Loucy (cell line): Measurements from ENCODE around the gene RGS19.

Experiments
- H2AFZ ChIP-seq: fragments of 200-600 bp; sonication (generic); 2 replicates; pipeline ENCODE4 v1.6.0; 2016; ENCODE audit warnings: antibody characterized with exemption, mild to moderate bottlenecking, low read length, moderate library complexity
- H3F3A ChIP-seq: fragments of 200-600 bp; 2 replicates; pipeline ENCODE4 v1.6.0; 2016; ENCODE audit warnings: antibody characterized with exemption, low read depth, mild to moderate bottlenecking
- H3K27me3 ChIP-seq: fragments of 200-600 bp; sonication (generic); 2 replicates; pipeline ENCODE4 v1.6.1; 2014; ENCODE audit warnings: low read length, mild to moderate bottlenecking; ENCODE audit not compliant: insufficient read depth, poor library complexity, severe bottlenecking
- H3K36me3 ChIP-seq: fragments of 200-600 bp; sonication (generic); 2 replicates; pipeline ENCODE4 v1.6.1; 2016; ENCODE audit warnings: low read length; ENCODE audit not compliant: insufficient read depth
- H3K4me1 ChIP-seq: fragments of 200-600 bp; sonication (generic); 2 replicates; pipeline ENCODE4 v1.5.1; 2014; ENCODE audit warnings: low read length, mild to moderate bottlenecking; ENCODE audit not compliant: insufficient read depth, poor library complexity, severe bottlenecking
- H3K4me2 ChIP-seq: fragments of 200-600 bp; sonication (generic); 2 replicates; pipeline ENCODE4 v1.6.0; 2014; ENCODE audit warnings: antibody characterized with exemption, low read length, low read depth, mild to moderate bottlenecking; ENCODE audit not compliant: poor library complexity, severe bottlenecking
- H3K4me3 ChIP-seq: fragments of 200-600 bp; sonication (generic); 2 replicates; pipeline ENCODE4 v1.5.1; 2014; ENCODE audit warnings: low read length, mild to moderate bottlenecking, mixed read lengths; ENCODE audit not compliant: poor library complexity, severe bottlenecking
- H3K79me2 ChIP-seq: fragments of 200-600 bp; sonication (generic); 2 replicates; pipeline ENCODE4 v1.6.1; 2014; ENCODE audit warnings: low read length; ENCODE audit not compliant: insufficient read depth
- H3K9ac ChIP-seq: fragments of 200-600 bp; sonication (generic); 2 replicates; pipeline ENCODE4 v1.6.0; 2014; ENCODE audit warnings: mild to moderate bottlenecking, low read depth, low read length, moderate library complexity; ENCODE audit not compliant: poor library complexity, severe bottlenecking
- H3K9me2 ChIP-seq: fragments of 200-600 bp; sonication (generic); replicated peaks from 2 replicates; pipeline ENCODE4 v1.6.1; 2016; ENCODE audit warnings: low read depth, low read length, mixed read lengths
- H3K9me3 ChIP-seq: fragments of 200-600 bp; sonication (generic); 2 replicates; pipeline ENCODE4 v1.6.1; 2014; ENCODE audit warnings: mild to moderate bottlenecking, antibody characterized with exemption, low read length, low read depth; ENCODE audit not compliant: insufficient read depth
- H4K20me1 ChIP-seq: fragments of 200-600 bp; sonication (generic); 2 replicates; pipeline ENCODE4 v1.6.0; 2014; ENCODE audit warnings: antibody characterized with exemption, low read length, mild to moderate bottlenecking; ENCODE audit not compliant: insufficient read depth, poor library complexity, severe bottlenecking
- CTCF ChIP-seq: fragments of 200-600 bp; sonication (generic); conservative IDR thresholded peaks from 2 replicates; pipeline ENCODE4 v1.5.1; 2014; ENCODE audit warnings: mild to moderate bottlenecking, antibody characterized with exemption, low read length
- EZH2phosphoT487 ChIP-seq: fragments of 200-600 bp; IDR thresholded peaks from 2 replicates; pipeline ENCODE4 v1.6.1; 2018; ENCODE audit warnings: antibody characterized with exemption, mild to moderate bottlenecking, moderate library complexity, borderline replicate concordance

RGS19 gene

GRCh38 chr20:64055893-64056638 lies 23.3 kb downstream of the RGS19 start:
- no peaks in the 10 kb centered on the region for H3K9me2 ChIP-seq
- H3K36me3 ChIP-seq, result no peaks in the 10 kb centered on the region
- H3K9ac ChIP-seq, result no peak overlapping the region
- H4K20me1 ChIP-seq, result no peaks in the 10 kb centered on the region
- no peaks in the 10 kb centered on the region for H3K9me3 ChIP-seq
- no peak overlapping the region for H3K4me2 ChIP-seq
- H3K4me1 ChIP-seq, result peaks cover 18% of the 10 kb centered on the region
- H3K4me3 ChIP-seq, result no peak overlapping the region
- no peak for TF ChIP-seq EZH2phosphoT487
- no peak for TF ChIP-seq CTCF
- H3K27me3 ChIP-seq, result no peaks in the 10 kb centered on the region
- H3K79me2 ChIP-seq, result no peaks in the 10 kb centered on the region
- H2AFZ ChIP-seq, result no peak overlapping the region
- no peaks in the 10 kb centered on the region for H3F3A ChIP-seq

- Histone ChIP-seq H3F3A (no peaks in the 10 kb centered on the region), H3K4me3 (no peak overlapping the region), H3K9me2 (no peaks in the 10 kb centered on the region), H3K27me3 (no peaks in the 10 kb centered on the region), H3K36me3 (no peaks in the 10 kb centered on the region), H2AFZ (no peak overlapping the region), H3K4me1 (peaks cover 18% of the 10 kb centered on the region), H4K20me1 (no peaks in the 10 kb centered on the region), H3K9ac (no peak overlapping the region), H3K79me2 (no peaks in the 10 kb centered on the region), H3K4me2 (no peak overlapping the region), H3K9me3 (no peaks in the 10 kb centered on the region)
- TF ChIP-seq EZH2phosphoT487, result no peak
- no peak for TF ChIP-seq CTCF
These were observed 23.9 kb downstream of the RGS19 start for GRCh38 chr20:64055396-64055892.

- Histone ChIP-seq H3K36me3 (no peaks in the 10 kb centered on the region), H3K4me1 (peaks cover 18% of the 10 kb centered on the region)
These were observed 25.3 kb downstream of the RGS19 start for GRCh38 chr20:64053841-64054661.

More at GRCh38 chr20:64053841-64054661, 25.3 kb downstream of the RGS19 start:
- Histone ChIP-seq H3K79me2 (no peaks in the 10 kb centered on the region), H3K9me3 (no peaks in the 10 kb centered on the region), H3F3A (no peaks in the 10 kb centered on the region), H3K4me3 (no peak overlapping the region), H2AFZ (peak overlapping the region; percentile 19; the same call in 1 of the 2 replicates), H3K4me2 (peak overlapping the region; percentile 44), H3K27me3 (no peaks in the 10 kb centered on the region), H3K9ac (peak overlapping the region; percentile 40), H3K9me2 (no peaks in the 10 kb centered on the region), H4K20me1 (no peaks in the 10 kb centered on the region)
- TF ChIP-seq CTCF, result peak; percentile 36; the same call in 1 of the 2 replicates
- TF ChIP-seq EZH2phosphoT487, result no peak
